Left renal pelvis (tissue), 4 donors: ENCODE data around the gene DPP8. TPM values are rescaled to one million over a fixed set of nuclear protein-coding genes. Genes with fewer than 3 reads are reported as not detected.
A peak's percentile ranks its signal among the peaks of the same experiment; 100 is the strongest.
"Not testable (repeated sequence)": the region's sequence is repeated elsewhere in the genome, so short reads cannot be mapped to it uniquely, and the experiment has no call there.

Experiments
- DNase-seq, 4 donors: peaks; one replicate each; pipeline ENCODE4 v3.0.0-alpha.2; 2013; ENCODE audit warnings: low read depth in 4 of 4, low spot score in 3 of 4
- polyA plus RNA-seq, 4 donors: library from polyadenylated mRNA; unstranded; fragments of 120-200 nt; gene quantifications; one replicate each; pipeline ENCODE4 v1.2.1, GENCODE V29; 2013; ENCODE audit not compliant: insufficient read length in 4 of 4

Gene DPP8
- polyA plus RNA-seq, 4 donors, result 22.9 to 30.0 (median 25.9) TPM

- DNase-seq, result no peak
Measured at GRCh38 chr15:65528461-65529060, 11.1 kb upstream of the DPP8 start.

DNA sequence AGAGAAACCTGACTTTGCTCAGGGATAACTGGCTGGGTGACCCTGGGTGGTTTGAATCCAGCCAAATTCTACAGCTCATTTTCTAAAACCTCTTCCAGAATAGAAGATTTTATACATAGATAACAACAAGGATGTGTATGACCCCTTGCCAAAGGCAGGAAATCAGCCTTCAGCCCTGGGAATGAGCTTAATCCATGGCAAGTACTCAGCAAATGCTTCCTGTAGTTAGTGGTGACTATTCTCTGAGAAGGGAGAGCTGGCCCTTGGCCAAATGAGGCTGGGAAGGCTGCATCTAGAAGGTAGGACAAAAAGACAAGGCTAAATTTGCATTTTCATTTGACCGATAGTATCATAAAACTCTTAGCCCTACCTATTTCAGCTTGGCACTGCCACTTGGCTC lies 8.1 kb upstream of the DPP8 start:
- no peak for DNase-seq

DNA sequence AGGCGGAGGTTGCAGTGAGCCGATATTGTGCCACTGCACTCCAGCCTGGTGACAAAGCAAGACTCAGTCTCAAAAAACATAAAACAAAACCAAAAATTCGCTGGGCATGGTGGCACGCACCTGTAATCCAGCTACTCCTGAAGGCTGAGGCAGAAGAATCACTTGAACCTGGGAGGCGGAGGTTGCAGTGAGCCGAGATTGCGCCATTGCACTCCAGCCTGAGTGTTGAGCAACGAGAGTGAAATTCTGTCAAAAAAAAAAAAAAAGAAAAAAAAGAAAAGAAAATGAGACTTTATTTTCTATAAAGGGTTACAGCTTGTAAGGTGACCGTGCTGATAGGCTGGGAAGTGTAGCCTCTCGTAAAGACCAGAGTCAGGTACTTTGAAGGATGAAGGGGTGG lies 6.7 kb upstream of the DPP8 start:
- no peak for DNase-seq

DNA sequence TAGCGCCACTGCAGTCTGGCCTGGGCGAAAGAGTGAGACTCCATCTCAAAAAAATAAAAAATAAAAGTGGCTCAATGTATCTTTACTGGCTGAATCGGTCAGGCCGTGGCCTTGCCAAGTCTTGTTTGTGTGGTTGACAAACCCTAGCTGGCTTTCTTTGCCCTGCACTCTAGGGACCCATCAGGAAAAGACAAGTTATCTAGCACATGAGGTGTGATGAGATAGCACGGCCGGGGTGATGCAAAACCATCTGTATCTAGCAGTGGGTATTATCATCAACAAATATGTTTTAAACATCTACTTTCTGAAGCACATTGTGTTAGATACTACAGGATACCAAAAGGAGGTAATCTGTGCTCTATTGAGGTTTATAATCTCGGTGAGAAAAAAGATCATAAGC lies 3.9 kb upstream of the DPP8 start:
- DNase-seq, result no peak

DNA sequence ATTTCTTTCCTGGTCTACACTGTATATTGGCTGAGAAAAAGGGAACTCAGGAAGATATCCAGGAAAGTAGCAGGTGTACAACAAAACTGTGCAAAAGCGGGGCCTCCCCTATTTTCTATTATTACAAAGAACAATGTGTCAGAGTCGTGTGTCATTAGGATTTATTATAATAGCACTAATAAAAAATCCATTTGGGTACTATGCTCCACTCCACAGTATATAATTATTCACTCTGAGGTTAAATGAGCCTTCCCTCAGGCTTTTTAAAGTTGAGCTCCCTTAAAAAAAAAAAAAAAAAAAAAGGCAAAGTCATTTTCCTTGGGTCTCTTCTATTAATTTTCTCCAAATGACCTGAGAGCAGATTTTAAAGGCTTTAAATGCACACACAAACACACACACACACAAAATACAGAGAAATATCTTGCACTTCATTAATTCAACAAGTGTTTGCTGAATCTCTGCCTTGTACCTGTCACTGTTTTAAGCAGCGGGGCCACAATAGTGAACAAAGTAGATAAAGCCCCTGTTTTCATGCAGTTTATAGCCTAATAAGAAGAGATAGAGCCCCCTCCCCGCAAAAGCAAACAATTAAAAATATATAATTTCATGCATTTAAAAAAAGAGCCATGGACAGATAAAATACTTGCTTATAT lies 1.3 kb upstream of the DPP8 start:
- DNase-seq, result no peak

DNA sequence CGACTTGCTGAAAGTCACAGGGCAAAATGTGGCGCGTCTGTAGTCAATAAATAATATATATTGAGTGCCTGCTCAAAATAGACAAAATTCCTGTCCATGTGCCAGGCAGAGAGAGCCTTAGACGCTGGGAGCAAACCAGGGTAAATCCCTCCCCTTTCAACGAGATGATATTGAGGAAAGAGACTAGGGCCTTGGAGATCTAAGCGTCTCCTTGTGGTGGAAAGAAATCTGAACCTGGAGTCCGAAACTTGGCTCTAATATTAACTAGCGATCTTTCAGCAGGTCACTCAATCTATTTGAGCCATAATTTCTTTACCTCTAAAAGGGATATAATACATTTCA lies 348 bp upstream of the DPP8 start:
- DNase-seq, result no peak

DNA sequence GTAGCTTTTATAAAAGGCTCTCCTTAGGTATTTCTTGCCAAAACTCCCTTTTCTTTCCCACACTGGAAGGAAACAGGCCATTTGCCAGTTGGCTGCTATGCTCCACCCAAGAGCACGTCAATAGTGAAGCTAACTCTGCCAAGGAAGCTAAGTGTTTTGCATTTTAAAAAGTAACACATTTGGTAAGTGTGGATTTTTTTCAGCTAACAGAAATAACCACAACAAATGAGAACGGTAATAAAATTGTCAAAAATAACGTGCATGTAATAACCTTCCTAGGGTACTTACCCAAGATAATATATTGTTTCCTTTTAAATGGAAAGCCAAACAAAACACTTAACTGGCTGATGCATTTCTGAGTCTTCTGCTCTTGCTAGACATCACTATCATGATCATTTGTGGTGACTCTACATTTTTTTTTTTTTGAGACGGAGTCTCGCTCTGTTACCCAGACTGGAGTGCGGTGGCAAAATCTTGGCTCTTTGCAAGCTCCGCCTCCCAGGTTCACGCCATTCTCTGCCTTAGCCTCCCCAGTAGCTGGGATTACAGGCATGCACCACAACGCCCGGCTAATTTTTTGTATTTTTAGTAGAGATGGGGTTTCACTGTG lies 4.6 kb downstream of the DPP8 start:
- peak in 1 of 4 donors; percentile 45 for DNase-seq

DNA sequence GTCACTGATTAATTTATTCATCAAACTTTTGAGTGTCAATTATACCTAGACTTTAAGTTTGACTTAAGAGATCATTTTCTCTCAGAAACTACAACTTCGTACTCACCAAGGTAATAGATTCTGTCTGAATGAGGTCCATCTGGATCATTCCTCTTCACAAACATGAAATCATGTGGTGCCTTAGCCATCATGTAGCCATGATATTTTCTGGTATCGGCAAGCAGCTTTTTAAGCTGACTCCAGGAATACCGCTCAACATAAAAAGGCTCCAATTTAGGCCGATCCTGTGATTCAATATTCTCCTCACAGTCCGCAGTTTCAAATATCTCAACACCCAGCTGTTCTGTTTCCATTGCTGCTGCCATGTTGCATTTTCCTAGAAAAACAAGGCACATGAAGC lies 5.3 kb downstream of the DPP8 start:
- DNase-seq, result no peak

DNA sequence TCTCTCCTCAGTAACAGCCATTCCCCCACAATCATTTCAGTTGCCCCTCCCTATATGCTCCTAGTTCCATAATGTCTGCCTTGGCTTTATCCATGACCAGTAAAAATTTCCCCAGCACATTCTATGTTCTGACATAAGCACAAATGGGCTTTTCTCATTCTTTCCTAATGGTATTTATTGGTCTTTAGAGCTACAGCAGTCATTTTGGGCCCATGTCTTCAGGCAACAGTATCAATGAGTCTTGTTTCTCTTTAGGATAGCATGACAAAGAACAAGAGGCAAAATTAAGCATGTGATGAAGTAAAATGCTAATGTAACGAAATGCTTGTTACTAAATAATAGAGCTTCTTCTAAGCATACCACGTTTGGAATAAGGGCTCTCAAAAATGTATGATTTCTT lies 8.2 kb downstream of the DPP8 start:
- no peak for DNase-seq

DNA sequence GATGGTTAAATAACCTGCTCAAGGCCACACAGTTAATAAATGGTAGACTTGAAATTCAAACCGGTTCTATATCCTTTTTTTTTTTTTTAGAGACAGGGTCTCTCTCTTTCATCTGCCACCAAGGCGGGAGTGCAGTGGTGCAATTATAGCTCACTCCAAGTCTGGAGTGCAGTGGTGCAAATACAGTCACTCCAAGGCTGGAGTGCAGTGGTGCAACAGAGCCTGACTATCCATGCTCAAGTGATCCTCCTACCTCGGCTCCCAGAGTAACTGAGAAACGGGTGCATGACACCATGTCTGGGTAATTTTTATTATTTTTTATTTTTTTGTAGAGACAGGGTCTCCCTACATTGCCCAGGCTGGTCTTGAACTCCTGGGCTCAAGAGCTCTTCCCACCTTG lies 23.4 kb downstream of the DPP8 start:
- peak in 1 of 4 donors; percentile 12 for DNase-seq

- DNase-seq, result no peak
Measured at GRCh38 chr15:65484876-65485275, 32.6 kb downstream of the DPP8 start.

GRCh38 chr15:65476903-65477302 lies 40.6 kb downstream of the DPP8 start:
- DNase-seq, result no peak

DNA sequence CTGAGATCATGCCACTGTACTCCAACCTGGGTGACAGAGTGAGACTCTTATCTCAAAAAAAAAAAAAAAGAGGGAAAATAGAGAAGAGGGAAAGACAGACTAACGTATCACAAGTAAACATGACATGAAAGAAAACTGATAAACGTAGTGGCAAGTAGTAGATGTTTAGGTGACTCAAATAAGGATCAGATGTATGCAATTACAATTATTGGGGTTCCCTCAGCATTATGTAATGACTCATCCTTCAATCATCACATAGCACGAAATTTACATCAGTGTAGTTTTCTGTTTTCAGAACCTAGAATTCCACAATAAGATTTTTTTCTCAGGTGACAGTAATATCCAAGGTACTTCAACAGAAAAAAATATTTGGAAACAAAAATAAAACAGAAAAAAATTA lies 46.6 kb downstream of the DPP8 start:
- DNase-seq, result no peak

DNA sequence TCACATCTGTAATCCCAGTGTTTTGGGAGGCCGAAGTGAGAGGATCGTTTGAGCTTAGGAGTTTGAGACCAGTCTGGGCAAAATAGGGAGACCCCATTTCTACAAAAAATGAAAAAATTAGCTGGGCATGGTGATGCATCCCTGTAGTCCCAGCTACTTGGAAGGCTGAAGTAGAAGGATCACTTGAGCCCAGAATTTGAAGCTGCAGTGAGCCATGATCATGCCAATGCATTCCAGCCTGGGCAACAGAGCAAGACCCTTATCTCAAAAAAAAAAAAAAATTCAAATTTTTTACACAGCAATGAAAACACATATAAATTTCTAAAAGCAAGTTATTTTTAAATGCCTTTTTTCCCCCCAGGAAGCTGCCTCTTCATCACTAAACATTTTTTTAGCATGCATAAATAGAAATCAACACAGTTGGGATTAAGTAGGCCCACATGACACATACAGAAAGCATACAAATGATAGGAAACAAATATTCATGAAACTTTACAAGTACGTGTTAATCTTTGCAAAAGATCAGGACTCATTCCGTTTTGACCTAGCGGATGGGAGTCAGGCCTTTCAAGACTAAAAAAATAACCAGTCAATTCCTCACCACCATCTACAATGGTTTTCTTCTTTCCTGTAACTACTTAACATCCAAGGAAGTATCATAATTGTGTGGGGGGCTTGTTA lies 49.1 kb downstream of the DPP8 start:
- DNase-seq, result no peak

DNA sequence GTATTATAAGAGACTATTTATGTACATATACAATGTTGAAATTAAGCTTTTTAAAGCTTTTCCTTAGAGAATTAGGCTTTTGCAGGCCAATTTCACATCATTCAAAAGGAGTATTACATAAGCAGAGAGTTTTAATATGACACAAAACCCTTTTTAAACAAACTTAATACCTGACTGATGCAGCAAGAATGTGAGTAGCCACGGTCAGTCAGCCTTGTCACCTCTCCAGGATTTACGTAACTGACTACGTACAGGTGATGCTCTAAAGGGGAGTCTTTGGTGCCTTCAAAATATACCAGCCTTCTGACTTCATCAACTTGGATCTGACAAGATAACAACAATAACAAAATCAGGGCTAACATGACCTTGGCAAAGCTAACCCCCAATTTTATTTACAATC lies 50.6 kb downstream of the DPP8 start:
- no peak for DNase-seq

DNA sequence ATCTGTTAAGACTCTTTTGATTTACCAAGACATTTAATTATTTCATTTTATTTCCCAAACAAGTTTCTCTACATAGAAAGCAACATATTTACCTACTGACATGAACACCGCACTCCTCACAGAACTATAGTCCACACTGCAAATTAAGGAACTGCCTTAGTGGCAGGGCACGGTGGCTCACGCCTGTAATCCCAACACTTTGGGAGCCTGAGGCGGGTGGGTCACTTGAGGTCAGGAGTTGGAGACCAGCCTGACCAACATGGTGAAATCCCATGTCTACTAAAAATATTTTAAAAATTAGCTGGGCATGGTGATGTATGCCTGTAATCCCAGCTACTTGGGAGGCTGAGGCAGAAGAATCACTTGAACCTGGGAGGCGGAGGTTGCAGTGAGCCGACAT lies 54.4 kb downstream of the DPP8 start:
- DNase-seq, result not testable (repeated sequence)

GRCh38 chr15:65460741-65461347 lies 56.6 kb downstream of the DPP8 start:
- DNase-seq, result no peak

DNA sequence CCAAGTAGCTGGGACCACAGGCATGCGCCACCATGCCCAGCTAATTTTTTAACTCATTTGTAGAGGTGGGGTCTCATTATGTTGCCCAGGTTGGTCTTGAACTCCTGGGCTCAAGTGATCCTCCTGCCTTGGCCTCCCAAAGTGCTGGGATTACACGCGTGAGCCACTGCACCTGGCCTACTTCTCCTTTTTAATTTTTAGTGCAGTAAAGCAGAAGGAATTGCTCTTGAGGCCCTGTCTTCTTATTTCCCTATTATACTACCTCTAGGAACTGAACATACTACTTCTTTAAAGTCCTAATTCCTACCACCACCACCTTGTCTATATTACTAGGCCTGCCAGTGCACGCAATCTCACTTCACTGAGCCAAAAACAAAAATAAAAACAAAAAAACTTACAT lies 62.2 kb downstream of the DPP8 start:
- not testable (repeated sequence) for DNase-seq

- no peak for DNase-seq
Measured at GRCh38 chr15:65451989-65452388, 65.5 kb downstream of the DPP8 start.

DNA sequence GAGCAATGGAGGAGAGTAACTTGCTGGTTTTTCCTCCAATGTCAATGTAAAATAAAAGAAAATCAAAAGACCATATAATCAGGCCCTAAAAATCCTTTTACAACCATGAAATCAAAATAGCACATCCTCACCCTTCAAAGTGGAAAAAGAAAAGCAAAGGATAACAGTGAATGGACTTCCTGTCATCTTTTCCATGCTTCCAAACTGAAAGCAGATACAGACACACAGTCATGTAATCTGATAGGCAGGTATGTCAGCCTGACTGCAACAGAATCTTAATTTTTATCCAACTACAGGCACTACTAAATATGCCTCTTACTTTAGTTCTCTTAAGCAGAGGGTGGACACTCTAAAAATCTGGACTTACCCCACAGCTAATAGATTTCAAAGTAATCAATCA lies 66.9 kb downstream of the DPP8 start:
- DNase-seq, result no peak

DNA sequence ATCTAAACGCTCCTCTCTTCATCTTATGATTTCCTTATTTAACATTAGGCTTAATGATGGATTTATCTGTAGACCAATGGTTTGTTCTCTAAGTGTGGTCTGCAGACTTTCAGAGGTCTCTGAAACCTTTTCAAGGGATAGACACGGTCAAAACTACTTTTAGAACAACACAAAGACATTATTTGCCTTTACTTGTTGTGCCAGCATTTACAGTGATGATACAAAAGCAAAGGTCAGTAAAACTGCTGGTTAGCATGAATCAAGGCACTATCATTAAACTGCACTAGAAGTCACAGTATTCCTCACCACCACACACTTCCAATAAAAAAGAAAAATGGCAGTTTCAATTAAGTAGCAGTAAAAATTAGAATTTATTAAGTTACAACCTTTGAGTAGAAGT lies 70.3 kb downstream of the DPP8 start:
- no peak for DNase-seq

DNA sequence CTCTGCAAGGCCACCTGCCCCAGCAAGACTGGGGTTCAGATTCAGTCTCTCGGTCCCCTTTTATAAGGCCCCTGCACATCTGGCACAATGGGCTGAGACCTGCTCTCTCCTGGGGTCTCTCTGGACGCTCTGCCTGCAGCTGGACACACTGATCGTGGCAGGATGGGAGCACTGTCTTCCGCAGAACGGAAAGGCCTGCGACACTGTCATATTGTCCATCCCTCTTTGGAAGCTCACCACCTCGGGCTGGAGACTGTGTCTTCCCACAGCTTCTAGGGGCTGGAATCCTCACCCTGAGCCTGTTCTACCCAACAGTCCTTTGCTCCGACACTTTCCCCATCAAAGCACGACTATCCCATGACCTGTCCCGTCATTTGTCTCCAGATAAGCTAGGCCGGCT lies 83.3 kb downstream of the DPP8 start:
- DNase-seq, result no peak
